Cardiac septum (tissue), 1 donor: ENCODE data around the gene PGAP1. TPM values are rescaled to one million over a fixed set of nuclear protein-coding genes. Genes with fewer than 3 reads are reported as not detected.
"Not testable (repeated sequence)": the region's sequence is repeated elsewhere in the genome, so short reads cannot be mapped to it uniquely, and the experiment has no call there.

ENCODE experiments used
- DNase-seq: peaks from one replicate; pipeline ENCODE4 v3.0.0-alpha.2; 2020; ENCODE audit warnings: low spot score
- intact Hi-C: fragments of 100-400 bp; cut with DNase I; formaldehyde crosslinking; loops from one replicate; pipeline ENCODE4 v1.14.0; 2022
- total RNA-seq: library from RNA; stranded (reverse); fragmentation: NEBNext Ultra II Directional; extraction: Animal tissue kit (Norgen Biotek cat#: 25700); gene quantifications from one replicate; pipeline ENCODE4 v1.2.1, GENCODE V29; 2021
- donor health status: DM: no; HTN: no; CAD: no.

The PGAP1 gene
- total RNA-seq, 1 donor from 2014 or later = 7.7 TPM

DNA sequence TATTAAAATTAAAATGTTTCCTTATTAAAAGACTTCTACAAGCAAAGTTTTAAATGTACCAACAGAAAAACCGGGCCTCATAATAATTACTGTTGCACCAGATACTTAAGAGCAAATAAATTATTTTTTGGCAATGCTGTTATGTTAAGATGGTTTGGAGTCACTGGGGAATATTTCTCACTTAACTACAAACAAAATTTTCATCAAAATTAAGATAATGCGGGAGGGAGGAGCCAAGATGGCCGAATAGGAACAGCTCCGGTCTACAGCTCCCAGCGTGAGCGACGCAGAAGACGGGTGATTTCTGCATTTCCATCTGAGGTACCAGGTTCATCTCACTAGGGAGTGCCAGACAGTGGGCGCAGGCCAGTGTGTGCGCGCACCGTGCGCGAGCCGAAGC is 21.1 kb downstream of the PGAP1 start:
- intact Hi-C loops, DNase-seq: not testable (repeated sequence)

DNA sequence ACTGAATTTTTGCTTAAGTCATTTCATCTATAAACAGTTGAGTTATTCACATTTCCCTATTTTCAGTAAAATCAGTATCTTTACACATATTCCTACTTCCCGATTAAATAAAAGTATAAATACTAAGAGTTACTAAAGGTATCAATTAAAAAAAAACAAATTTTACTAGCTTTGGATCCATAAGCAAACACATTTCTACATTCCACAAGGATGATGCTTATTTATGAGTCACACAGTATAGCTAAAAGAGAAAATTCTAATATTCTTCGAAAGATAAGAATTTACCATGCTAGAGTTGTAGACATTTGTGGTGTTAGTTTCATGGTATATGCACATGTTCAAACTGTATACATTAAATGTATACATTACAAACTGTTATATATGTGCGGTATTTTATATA is 23.7 kb downstream of the PGAP1 start:
- DNase-seq = no peak
- intact Hi-C loops = no loop called here

DNA sequence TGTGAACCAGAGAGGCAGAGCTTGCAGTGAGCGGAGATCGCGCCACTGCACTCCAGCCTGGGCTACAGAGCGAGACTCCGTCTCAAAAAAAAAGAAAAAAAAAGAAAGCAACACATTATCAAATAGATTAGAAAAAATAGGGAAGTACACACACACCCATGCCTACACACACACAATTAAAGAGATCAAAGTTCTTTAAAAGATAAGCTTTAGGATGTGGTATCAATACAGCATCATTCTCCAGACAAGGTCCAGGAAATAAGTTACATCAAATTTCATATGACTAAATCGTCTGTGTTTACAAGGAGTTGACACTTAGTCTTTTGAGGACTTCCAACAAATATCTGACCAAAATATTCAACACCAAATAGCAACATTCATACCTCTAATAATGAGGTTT is 25.7 kb downstream of the PGAP1 start:
- no peak for DNase-seq
- intact Hi-C loops = no loop called here

DNA sequence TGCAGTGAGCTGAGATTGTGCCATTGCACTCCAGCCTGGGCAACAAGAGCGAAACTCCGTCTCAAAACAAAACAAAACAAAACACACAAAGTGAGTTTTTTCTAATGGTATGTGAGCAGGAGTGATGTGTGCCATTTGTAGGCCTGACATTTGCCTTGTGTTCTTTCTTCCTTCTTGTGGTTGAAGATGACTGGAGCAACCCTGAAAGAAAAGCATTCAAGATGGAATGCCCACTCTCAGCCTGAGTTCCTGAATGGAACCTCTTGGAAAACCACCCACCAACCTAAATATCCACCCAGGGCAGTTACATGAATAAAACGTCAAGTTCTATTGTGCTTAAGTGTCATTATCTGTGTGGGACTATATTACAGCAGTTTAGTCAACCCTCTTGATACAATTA is 26.5 kb downstream of the PGAP1 start:
- DNase-seq = no peak
- intact Hi-C loops = no loop called here

DNA sequence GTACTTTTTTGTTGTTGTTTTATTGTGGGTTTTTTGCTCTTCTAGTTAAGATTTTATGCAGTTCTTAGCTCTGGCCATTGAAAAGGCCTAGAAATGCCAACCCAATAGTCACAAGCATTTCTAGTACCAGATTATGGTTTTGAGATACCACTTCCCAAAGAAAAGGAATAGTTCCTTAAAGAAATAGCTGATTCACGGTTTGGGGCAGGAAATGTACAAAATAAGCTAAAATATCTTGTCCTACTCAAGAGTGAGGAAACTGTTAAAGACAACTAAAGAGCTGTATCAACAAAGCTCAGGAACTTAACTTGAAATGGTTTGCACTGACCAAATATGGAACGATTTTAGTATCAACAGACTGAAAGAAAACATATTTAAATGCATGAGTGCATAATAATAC is 35.4 kb downstream of the PGAP1 start:
- DNase-seq = no peak
- intact Hi-C loops = no loop called here

DNA sequence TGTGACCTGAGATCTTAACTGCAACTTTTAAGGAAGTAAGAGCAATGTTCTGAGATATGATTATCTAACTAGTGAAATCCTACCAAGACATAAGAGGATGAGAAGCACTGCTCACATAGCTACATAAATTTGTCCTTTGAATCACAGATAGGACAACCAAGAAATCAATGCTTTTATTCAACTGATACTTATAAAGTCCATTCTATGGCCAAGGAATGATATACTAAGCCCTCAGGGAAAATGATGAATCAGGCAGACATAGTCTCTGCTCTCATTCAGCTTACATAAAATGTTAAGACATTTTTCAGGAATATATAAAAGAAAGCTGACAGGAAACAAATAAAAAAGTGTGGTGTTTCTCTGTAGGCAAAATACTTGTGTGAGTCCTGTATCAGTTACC is 39.1 kb downstream of the PGAP1 start:
- no peak for DNase-seq
- intact Hi-C loops = no loop called here

DNA sequence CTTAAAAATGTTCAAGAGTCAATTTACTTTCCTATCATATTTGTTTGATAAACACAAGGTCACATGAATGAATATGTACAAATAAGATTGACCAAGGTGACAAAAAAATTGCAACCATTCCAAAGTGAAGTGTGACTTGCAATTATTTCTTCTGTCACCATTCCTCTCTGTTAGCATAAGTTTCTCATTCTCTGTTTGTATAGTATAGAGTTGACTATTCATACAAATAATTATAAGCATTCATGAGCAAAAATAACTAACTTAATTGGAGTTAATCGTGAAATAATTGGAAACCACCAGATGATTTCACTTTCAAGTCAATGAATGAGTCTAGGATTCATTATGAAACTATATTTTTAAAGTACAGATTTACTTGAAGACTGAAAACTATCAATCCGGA is 42.1 kb downstream of the PGAP1 start:
- intact Hi-C loops = no loop called here
- DNase-seq = no peak

DNA sequence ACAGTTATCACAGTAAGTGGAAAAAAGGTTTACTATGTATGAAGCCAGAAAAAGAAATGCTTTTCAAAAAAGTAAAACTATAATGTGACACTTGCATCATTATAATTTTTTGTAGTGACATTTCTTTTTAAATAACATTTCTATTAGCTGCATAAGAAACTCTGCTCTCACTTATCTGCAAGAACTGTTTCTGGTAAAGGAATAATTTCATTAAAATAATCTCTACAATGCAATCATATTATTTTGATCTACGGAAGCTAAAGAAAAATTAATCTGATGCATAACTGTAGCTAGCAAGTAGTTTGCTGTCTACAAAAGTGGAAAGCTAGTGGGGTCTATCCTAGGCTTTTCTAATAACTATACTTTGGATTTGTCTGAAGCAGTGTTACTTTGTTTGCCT is 50.1 kb downstream of the PGAP1 start:
- no peak for DNase-seq
- intact Hi-C loops = loop anchor here (10.0 kb wide), 1 partner anchor 68 kb away; no protein-coding TSS in a partner anchor

DNA sequence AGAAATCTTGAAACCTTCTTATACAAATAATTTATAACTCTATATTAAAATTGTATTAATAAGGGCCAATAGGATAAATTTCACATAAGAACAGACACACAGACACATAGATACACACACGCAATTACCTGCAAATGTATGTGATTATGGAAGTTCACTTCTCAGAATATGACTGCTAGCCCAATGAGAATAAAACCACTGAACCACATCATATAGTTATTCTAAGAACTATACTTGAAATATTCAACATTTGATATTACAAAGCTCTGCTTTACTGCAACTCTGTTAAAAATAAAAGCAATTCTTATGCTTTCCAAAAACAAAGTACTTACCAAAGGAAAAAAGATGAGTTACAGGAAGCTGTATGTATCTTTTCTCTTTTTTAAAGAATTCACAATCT is 51.1 kb downstream of the PGAP1 start:
- no peak for DNase-seq
- intact Hi-C loops = loop anchor here (10.0 kb wide), 1 partner anchor 69 kb away; no protein-coding TSS in a partner anchor

DNA sequence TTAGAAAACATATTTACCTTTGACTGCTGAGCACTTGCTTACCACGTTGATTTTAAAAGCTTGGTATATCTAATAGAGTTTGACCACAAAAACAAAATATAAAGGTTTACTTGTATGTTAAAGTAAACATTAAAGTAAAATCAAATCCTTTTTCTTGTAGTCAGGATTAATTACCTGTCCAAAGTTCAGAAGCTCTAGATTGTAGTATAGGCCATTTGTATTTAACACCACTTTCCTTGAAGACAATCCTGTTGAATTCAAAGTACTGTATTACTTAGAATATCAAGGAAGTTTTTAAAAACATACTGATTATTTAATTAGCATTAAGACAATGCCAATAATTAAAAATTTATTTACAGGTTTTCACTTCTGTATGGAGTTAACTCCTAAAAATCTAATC is 53.0 kb downstream of the PGAP1 start:
- intact Hi-C loops = loop anchor here (10.0 kb wide), 1 partner anchor 71 kb away; no protein-coding TSS in a partner anchor
- DNase-seq = no peak

DNA sequence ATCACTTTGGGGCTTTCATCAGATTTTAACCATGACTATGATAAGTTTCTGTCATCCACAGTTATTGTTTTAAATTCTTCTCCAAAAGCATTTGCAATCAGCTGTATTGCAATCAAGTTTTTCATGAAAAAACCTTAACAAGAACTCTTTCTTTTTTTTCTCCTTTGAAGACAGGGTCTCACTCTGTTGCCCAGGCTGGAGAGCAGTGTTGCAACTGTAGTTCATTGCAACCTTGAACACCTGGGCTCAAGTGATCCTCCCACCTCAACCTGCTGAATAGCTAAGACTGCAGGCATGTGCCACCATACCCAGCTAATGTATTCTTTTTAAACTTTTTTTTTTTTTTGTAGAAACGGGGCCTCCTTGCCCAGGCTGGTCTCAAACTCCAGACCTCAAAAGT is 71.9 kb downstream of the PGAP1 start:
- intact Hi-C loops = loop anchor here (10.0 kb wide), 1 partner anchor 520 kb away; no protein-coding TSS in a partner anchor
- DNase-seq = no peak

DNA sequence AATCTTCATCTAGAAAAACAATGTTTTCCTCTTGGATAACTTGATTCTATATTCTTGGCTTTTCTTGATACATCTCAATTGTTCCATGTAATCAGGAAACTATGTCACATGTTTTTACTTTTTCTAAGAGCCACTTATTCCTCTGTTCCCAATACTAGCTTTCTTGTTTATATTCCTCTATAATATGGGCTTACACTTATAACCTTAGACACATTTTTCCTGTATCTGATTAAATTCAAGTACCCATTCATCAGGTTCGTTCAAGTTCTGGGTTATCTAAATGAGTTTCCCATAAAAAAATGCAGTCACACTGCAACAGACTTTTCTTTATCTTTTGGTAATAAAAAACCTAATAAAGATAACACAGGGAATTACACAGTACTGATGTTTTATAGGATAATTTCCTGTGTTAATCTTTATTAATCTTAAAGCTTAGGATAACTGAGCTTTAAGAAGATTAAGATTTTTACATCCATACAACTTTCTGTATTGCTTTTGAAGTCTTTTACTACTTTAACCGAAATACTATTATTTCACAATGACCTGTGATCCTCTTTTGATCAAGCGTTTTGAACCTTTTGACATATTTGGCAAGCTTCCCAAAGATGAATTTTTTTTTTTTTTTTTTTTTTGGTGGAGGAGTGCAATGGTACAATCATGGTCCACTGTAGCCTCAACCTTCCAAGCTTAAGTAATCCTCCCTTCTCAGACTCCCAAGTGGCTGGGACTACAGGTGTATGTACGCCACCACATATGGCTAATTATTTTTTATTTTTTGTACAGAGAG is 73.0 kb downstream of the PGAP1 start:
- intact Hi-C loops = loop anchor here (10.0 kb wide), 1 partner anchor 521 kb away; no protein-coding TSS in a partner anchor
- no peak for DNase-seq

DNA sequence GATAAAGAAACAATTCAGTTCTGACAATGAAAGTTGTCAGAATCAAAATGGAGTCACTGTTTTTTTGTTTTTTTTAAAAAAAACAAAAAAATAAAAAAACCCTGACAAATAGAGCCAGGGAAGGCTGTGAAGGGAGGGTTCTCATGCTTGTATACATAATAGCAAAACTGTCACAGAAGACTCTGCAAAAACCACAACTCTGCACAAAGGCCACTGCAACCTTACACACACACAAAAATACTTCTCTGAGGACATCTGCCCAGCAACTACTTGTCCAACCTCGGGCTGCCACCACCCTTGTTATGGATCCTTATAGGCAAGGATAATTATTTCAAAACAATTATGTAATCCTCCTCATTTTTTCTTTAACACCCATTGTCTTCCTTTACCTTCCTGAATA is 75.4 kb downstream of the PGAP1 start:
- DNase-seq = no peak
- intact Hi-C loops = loop anchor here (10.0 kb wide), 1 partner anchor 524 kb away; no protein-coding TSS in a partner anchor

DNA sequence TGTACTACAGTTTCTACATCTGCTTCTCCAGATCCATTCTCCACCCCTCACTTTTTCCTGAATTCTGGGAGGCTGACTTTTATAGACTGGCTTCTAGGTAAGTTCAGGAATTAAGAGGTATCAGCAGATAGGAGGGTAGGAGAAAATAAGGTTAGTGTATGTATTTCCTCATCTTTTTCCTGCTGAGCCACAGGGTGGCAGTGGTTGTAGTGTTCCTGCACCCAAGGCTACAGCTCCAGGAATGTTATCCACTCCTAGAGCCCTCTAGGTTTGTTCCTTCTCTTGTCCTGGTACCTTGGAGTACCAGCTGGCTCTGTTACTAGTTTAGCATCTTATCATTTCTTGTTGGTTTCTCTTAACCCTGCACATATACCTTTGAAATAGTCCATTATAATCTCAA is 76.6 kb downstream of the PGAP1 start:
- no peak for DNase-seq
- intact Hi-C loops = loop anchor here (10.0 kb wide), 1 partner anchor 525 kb away; no protein-coding TSS in a partner anchor

DNA sequence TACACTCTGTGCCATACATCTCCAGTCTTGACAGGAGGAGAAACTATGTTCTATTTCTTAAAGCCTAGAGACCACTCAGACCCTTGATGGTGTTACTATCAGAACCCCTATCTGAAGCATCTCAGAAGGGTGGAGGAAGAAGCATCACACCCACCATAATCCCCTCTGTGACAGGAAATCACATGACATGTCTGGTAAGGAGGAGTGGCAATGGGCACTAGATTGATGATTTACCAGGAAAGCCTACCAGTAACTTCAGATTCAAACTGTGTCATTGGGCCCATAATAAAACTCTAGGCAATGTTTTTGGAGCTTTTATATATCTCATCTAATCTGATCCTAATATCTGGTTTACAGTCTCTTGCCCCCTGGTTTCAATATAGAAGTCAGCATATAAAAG is 80.2 kb downstream of the PGAP1 start:
- DNase-seq = no peak
- intact Hi-C loops = no loop called here

DNA sequence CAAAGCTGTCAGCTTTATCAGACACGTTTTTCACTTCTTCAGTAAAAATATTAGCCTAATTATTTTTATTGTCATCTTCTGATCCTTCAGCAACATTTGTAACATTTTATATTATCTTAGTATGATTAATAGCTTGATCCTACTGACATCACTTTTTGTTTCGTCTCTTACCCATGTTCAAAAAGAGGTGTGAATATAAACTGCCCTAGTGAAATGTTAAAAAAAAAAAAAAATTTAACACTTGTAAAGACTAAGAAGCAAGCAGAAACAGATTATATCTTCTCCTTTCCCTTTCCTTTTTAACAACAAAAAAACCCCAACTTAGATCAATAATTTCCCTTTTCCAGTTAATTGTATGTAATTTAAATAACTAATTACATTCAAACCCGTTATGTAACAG is 81.1 kb downstream of the PGAP1 start:
- intact Hi-C loops = no loop called here
- DNase-seq = no peak

DNA sequence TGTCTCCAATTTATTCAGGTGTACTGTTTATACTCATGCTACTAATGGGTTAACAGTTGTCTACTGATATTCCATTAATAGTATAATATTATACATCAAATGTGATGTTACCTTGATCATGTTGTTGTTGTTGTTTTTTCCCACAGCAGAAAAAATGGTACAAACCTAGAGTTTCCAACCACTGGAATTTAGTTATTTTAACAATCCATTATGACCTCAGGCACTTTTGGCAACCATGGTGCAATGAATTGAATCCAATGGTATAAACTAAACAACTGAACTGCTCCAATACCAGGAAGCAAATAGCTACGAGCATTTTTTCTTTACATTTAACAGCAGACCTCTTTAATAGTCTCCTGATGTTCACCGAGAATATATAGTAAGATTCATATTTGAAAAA is 86.3 kb downstream of the PGAP1 start:
- intact Hi-C loops = no loop called here
- DNase-seq = no peak

DNA sequence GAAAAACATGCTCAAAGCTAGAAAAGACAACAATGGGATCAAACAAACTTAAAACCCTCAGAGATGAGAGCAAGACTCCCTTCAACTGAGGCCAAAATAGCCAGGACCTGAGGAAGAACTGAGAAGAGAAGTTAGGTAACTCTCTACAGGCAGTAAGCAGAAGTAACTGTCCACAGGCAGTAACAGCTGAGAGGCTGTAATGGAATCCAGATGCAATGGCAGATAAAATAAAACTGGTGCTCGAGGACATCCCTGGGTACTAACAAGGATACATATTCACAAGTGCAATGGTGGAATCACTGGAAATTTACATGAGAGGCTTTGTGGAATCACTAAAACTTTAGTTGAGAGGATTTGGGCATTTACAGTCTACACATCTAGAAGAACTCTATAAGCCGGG is 86.9 kb downstream of the PGAP1 start:
- intact Hi-C loops = no loop called here
- no peak for DNase-seq

DNA sequence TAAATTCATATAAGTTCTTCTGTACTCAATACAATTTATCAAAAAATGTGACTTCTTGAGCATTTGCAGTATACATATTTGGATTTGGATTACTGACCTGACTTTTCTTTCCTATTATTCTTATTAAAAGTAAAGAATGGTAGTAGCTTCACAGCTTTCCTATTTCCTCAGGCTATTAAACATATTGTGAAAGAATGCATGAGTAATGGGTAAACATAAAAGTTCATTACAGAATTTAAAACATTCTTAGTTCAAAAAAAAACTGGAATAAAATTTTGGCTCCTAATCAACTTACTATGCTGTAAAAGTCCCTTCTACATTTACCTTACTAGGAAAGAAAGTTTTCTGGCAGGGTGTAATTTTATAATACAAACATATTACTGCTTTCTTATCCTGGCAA is 90.1 kb downstream of the PGAP1 start:
- DNase-seq = no peak
- intact Hi-C loops = no loop called here

DNA sequence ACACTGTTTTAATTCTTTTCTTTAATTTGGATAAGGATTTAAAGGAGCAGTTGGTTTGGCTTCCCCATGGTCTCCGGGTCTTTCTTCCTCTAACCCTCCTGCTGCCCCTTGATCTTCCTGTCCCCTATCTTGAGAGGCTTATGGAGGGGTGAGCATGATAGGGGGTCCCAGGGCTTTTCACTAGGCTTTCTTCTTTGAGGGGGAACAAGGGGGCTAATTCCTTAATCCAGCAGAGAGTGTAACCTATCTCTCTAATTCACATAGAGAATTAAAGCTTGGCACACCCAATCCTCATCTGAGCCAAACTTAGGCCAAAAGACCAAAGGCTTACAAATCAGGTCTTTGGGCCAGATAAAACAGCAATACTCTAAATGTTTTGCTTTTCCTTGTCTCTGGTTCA is 95.8 kb downstream of the PGAP1 start:
- no peak for DNase-seq
- intact Hi-C loops = no loop called here

DNA sequence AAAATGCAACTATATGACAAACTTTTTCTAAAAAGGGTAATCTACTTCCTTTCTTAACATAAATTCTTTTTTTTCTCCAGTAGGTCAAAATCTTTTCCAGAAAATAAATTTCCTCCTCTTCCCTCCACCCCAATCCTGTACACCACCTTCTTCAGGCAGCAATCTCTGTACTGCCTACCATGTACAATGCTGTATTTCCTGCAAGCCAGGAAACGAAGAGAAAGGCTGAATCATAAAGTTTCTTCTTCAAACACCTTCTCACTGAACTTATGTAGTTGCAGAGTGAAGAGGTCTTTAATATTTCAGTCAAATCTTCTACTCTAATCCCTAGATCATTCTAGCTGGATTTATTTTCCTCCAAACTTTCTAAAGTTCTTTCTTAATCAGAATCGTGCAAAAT is 99.2 kb downstream of the PGAP1 start:
- intact Hi-C loops = no loop called here
- DNase-seq = no peak
